Mammary epithelial cell (primary cell): ENCODE data around the gene OOSP4A.

Experiments used
- EZH2 ChIP-seq: IDR thresholded peaks from 2 replicates; pipeline ENCODE4 v1.6.1; 2012; ENCODE audit warnings: low read length, inconsistent platforms, borderline replicate concordance
- TF ChIP-seq, protein P1 (sequence below), 2 donors: IDR thresholded peaks in 1 of 2; conservative IDR thresholded peaks in 1 of 2; 2 replicates each; pipeline ENCODE4 v1.5.1; 2011 to 2012; ENCODE audit warnings: inconsistent platforms in 2 of 2, low read length in 2 of 2, mild to moderate bottlenecking in 2 of 2, control low read depth in 1 of 2, low read depth in 1 of 2; ENCODE audit not compliant: insufficient read depth in 1 of 2; ENCODE audit errors: extremely low read depth in 1 of 2

DNA sequence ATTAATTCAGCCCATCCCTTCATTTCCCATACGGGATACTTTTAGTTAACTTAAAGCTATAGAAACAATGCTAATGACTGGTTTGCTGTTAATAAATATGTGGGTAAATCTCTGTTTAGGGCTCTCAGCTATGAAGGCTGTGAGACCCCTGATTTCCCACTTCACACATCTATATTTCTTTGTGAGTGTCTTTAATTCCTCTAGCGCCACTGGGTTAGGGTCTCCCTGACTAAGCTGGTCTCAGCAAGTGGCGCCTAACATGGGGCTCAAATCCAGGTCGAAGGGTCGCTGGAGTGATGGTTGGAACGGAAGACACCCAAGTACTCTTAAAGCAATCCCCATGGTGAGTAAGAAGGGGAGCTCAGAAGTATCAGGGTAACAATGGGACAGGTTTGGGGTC lies 40.0 kb upstream of the OOSP4A start:
- TF ChIP-seq, protein P1, sequence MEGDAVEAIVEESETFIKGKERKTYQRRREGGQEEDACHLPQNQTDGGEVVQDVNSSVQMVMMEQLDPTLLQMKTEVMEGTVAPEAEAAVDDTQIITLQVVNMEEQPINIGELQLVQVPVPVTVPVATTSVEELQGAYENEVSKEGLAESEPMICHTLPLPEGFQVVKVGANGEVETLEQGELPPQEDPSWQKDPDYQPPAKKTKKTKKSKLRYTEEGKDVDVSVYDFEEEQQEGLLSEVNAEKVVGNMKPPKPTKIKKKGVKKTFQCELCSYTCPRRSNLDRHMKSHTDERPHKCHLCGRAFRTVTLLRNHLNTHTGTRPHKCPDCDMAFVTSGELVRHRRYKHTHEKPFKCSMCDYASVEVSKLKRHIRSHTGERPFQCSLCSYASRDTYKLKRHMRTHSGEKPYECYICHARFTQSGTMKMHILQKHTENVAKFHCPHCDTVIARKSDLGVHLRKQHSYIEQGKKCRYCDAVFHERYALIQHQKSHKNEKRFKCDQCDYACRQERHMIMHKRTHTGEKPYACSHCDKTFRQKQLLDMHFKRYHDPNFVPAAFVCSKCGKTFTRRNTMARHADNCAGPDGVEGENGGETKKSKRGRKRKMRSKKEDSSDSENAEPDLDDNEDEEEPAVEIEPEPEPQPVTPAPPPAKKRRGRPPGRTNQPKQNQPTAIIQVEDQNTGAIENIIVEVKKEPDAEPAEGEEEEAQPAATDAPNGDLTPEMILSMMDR (conservative IDR thresholded peaks at IDR 0.05 in 1 of 2, IDR thresholded peaks at IDR 0.05 in 1 of 2; ENCODE audit: extremely low read depth in 1 of 2, insufficient read depth in 1 of 2, low read depth in 1 of 2, low read length in 2 of 2): no peak
- no peak for TF ChIP-seq EZH2
